ENCODE data around the gene RHOF.

DNA sequence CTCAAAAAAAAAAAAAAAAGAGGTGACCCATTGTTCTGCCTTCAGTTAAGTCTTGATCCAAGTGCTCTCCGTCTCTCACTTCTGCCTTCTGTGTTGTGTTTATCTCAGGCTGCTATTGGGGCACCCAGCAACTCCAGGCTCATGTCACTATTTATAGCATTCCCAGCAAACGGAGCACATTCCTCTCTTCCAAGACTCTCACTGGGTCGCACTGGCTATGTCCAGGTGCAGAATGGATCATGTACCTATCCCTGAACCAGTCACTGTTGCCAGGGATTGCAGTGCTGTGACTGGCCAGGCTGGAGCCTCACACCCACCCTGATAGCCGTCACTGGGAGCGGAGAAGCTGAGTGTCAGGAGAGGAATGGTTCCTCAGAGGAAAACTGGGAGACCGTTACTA is 31.2 kb downstream of the RHOF start:
- TF ChIP-seq CTCF (IDR thresholded peaks at IDR 0.05) (no peak), POLR2A (IDR thresholded peaks at IDR 0.05) (no peak), POLR2AphosphoS5 (IDR thresholded peaks at IDR 0.05) (no peak)

Data from breast epithelium (tissue), 3 donors.